HG02943 (cell line): ENCODE data around the gene PTGR3.

Source experiments
- ATAC-seq: cut with Tn5 transposase; IDR thresholded peaks from one replicate; pipeline ENCODE4 v1.9.1; 2021; ENCODE audit warnings: mild to moderate bottlenecking, low read depth, moderate library complexity; ENCODE audit not compliant: unreplicated experiment

Gene PTGR3

GRCh38 chr18:75216212-75216910, 7.4 kb upstream of the PTGR3 start:
- no peak for ATAC-seq

GRCh38 chr18:75215663-75216062, 6.7 kb upstream of the PTGR3 start:
- no peak for ATAC-seq

- no peak for ATAC-seq
Observed at GRCh38 chr18:75214766-75215510, 6.0 kb upstream of the PTGR3 start.

- ATAC-seq = no peak
Observed at GRCh38 chr18:75214332-75214690, 5.4 kb upstream of the PTGR3 start.

GRCh38 chr18:75213611-75214331, 4.8 kb upstream of the PTGR3 start:
- ATAC-seq = no peak

GRCh38 chr18:75212751-75213090, 3.8 kb upstream of the PTGR3 start:
- ATAC-seq = no peak

GRCh38 chr18:75211953-75212750, 3.2 kb upstream of the PTGR3 start:
- no peak for ATAC-seq

GRCh38 chr18:75211626-75211952, 2.6 kb upstream of the PTGR3 start:
- ATAC-seq = no peak

GRCh38 chr18:75211002-75211621, 2.2 kb upstream of the PTGR3 start:
- ATAC-seq = no peak

- ATAC-seq = peak; percentile 21
Observed at GRCh38 chr18:75210274-75211001, 1.5 kb upstream of the PTGR3 start, which contains the start of gene TSHZ1. TSS of gene TSHZ1 (plus strand) at chr18:75210797. CDS start at chr18:75211877, 1,080 bp downstream.

GRCh38 chr18:75209951-75210258, 966 bp upstream of the PTGR3 start:
- ATAC-seq = no peak

GRCh38 chr18:75208836-75209128, 157 bp downstream of the PTGR3 start:
- peak; percentile 8 for ATAC-seq

- ATAC-seq = peak; percentile 4
Observed at GRCh38 chr18:75208155-75208835, 644 bp downstream of the PTGR3 start.

- ATAC-seq = no peak
Observed at GRCh38 chr18:75207310-75208154, 1.4 kb downstream of the PTGR3 start.

GRCh38 chr18:75206452-75207309, 2.3 kb downstream of the PTGR3 start:
- no peak for ATAC-seq

GRCh38 chr18:75205514-75206132, 3.3 kb downstream of the PTGR3 start:
- no peak for ATAC-seq

GRCh38 chr18:75204732-75205513, 4.0 kb downstream of the PTGR3 start:
- ATAC-seq = no peak
